Activated CD8-positive, alpha-beta memory T cell treated with anti-CD3 and anti-CD28 coated beads, Interleukin-2, amount 50 U/mL, for 4 hours (primary cell): ENCODE data around the gene PIGM.
A peak's percentile ranks its signal among the peaks of the same experiment; 100 is the strongest.
"Not testable (repeated sequence)": the region's sequence is repeated elsewhere in the genome, so short reads cannot be mapped to it uniquely, and the experiment has no call there.

Experiments used
- DNase-seq: peaks from one replicate; pipeline ENCODE4 v3.0.0-alpha.2; 2020

Gene PIGM

DNA sequence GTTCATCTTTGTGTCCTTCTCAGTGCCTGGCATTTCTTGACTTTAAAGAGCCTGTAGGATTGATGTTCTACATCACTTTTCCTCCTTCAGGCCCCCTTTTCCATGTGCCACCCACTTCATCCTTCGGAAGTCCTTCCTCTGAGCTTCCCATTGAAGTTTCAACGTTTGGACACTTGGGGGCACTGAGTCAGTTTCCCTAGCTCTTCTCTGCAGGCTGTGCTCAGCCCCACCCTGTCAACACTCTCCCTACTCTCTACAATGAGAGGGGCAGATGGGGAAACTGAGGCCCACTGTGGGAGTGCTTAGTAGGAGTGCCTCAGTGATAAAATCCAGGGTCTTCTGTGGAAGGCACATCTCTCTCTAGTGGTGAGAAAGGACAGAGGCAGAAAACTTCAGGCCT, 26.3 kb upstream of the PIGM start:
- no peak for DNase-seq

DNA sequence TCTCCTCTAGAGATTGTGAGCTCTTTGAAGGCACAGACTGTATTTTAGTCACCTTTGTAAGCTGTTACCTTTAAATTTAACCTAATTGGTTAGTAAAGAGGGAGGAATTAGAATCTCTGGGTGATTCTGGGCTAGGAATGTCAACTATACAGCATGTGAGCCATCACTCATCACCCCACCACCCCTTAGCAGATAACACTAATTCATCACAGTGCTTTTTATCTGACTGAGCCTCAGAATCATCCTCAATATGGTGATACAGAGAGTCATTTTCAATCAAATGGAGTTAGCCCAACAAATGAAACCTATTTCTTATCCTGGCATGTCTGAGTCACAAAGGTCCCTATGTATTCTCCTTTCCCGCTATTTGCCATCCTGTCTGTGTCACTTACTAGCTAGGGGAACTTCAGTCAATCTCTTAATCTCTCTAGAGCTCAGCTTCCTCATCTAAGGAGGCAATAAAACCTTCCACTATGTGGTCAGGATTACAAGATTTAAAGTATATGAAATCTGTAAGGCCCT, 24.9 kb upstream of the PIGM start:
- DNase-seq = no peak

DNA sequence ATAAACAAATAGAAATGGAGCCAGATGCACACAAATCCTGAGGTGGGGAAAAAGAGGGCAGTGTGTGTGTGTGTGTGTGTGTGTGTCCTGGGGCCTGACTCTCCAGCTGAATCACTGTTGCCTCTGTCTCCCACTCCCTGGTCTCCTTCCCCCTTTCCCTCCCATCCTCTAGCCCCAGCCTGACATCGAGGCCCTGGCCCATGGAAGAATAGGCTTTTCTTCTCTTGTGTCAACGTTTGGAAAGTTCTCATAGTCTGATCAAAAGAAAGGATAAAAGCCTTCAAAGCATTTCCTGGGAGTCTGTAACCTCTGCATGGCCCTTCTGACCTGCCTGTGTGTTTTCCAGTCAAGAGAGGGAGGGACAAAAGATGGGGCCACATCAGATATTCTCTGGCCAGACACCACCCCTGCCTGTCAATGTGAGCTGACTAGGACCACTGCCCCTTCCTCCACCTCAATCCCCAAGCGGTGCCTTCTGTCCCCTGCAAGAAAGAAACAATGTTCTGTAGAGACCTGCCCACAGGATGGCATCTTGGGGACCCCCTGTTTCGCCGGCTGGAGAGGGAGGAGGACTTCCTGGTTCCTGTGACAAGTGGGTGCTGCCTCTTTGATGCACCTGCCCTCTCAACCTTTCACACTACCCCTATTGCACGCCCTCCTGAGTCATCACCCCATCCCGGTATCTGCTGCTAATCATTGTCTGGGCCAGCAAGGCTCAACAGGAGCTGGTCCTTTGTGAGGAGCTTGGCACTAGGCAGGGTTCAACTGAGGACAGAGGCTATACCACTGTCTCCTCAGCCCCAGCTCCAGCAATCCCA, 22.0 kb upstream of the PIGM start:
- DNase-seq = no peak

DNA sequence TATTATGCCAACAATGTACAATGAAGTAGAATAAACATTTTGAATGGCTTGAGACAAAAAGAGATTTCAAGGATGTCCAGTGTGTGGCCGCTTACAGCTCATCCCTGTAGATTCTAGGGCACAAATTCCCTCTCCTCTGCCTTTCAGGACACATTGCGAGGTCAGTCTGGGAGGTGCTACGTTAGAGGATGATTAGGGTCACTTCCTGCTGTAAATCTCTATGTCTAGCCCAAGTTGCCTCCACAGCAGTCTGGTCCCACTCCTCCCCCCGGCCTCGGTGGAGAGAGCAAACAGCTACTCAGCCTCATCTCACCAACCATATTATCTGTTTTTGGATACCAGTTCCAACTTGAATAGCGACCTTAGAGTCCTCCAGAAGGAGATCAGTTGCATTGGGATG, 21.1 kb upstream of the PIGM start:
- DNase-seq = no peak

DNA sequence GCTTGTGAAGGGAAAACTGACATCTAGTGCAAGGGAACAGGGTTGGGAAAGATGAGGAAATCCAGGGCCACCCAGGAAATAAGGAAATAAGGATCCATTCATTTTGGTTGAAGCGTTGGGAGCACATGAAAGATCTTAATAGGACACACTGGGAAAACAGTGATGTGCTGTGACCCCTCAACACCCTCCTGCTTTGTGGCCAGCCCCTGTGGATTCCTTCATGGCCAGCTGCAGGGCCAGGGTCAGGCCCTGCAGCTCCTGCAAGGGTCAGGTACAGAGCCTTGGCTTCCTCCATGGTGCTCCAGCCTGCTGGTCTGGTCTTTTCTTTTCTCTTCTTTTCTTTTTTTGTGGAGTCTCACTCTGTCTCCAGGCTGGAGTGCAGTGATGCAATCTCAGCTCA, 18.8 kb upstream of the PIGM start:
- DNase-seq = no peak

DNA sequence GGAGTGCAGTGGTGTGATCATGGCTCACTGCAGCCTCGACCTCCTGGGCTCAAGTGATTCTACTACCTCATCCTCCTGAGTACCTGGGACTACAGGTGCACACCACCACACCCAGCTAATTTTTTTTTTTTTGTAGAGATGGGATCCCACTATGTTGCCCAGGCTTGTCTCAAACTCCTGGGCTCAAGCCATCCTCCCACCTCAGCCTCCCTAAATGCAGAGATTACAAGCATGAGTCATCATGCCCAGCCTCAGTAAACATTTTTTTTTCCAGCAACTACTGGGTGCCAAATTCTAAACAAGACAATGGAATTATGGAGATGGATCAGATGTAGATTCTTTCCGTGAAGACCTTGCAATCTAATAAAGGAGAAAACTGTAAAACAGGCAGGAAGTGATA, 18.4 kb upstream of the PIGM start:
- DNase-seq = not testable (repeated sequence)

DNA sequence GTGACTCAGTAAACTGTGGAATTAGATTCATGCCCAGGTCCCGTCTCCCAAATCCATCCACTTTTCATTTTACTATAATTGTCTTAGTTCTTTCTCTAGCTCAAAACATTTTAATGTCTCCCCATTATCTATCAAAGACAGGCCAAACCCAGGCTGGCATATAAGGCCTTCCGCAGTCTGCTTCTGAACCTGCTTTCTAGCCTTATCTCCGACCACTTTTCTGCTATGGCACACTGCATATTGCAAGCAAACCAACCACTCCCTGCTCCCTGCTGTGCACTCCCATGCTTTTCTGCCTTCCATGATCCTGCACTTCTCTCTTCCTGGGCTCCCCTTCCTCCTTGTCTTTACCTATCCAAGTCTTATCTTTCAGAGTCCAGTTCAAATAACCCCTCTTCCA, 17.3 kb upstream of the PIGM start:
- DNase-seq = no peak

DNA sequence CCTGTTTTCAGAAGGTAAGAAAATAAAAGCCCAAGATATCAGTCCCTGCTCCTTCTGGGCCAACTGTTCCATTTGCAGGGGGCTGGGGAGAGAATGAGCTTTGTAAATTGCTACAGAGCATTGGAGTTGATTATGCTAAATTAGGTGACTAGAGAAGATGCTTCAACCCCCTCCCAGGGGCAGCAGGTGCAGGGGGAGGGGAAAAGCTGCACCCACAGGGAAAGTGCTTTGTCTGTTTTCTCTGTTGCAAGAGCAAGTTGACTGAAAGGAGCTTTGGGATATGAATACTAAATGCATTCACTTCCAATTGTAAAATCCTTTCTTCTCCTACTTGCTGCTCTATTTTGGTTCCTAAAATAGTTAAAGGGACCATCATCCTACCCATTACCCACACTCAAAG, 16.5 kb upstream of the PIGM start:
- DNase-seq = no peak

DNA sequence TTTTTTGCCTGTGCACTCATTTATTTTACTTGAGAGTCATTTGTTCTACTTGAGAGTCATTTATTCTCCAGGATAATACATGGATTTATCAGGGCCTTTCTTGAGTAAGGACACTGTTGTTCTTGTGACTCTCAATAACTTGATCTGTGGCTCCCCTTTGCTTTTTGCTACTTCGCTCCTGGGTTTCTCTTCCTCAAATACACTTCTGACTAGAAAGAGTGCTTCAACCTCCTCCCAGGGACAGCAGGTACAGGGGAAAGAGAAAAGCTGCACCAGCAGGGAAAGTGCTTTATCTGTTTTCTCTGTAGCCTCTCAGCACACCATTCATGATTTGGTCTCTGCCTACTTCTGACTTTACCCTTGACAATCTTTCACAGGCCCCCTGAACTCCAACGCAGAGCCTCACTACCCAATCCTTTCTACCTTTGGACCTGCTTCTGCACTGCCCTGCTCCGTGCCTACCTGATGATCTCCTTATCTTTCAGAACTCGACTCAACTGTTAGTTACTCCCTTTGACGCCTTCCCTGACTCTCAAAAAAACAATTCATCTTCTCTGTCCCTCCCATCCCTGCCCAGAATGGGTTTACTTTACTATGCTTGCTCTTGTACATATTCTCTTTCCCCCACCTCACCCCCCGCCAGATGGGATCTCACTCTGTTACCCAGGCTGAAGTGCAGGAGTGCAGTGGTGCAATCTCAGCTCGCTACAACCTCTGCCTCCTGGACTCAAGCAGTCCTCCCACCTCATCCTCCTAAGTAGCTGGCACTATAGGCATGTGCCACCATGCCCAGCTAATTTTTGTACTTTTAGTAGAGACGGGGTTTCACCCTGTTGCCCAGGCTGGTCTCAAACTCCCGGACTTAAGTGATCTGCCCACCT, 15.6 kb upstream of the PIGM start:
- no peak for DNase-seq

DNA sequence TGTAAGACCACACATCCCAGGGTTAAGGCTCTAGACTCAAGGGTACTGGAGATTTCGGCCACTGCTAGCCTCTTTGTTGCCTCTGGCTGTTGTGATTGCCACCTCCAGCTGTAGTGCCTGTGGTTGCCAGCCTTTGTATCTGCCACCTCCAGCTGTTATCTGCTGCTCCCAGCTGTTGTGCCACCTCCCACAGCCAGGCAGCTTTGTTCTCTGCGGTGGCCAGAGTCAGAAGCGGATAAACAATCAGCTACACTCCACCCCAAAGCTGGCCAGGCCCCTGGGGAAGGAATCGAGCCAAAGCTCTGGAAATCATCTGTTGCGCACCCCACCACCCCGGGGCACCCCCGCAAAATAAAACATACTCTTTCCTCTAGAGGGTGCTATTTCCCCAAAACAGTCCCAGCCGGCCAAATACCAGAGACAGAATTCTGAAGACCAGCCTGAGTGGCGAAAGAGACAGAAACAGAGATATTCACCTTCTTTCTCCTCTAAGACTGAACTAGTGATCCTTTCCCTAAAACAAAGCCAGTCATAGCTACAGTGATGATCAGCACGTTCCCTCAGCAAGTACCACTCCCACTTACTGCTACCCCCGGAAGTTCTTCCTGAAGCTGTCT, 14.8 kb upstream of the PIGM start:
- DNase-seq = peak; percentile 28

DNA sequence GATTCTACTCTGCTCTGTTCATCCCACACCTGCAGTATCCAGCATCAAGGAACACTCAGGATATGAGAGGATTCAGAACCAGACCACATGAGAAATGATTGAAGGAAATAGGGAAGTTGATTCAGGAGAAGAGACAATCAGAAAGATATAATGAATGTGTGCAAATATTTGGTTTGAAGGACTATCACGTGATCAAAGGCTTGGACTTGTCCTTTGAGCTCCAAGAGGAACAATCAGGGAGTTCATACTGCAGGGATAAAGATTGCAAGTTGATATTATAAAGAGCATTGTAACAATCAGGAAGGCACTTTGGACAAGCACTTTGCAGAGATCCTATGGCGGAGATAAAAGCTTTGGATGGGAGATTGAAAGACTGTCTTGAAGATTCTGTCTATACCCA, 13.9 kb upstream of the PIGM start:
- DNase-seq = no peak

DNA sequence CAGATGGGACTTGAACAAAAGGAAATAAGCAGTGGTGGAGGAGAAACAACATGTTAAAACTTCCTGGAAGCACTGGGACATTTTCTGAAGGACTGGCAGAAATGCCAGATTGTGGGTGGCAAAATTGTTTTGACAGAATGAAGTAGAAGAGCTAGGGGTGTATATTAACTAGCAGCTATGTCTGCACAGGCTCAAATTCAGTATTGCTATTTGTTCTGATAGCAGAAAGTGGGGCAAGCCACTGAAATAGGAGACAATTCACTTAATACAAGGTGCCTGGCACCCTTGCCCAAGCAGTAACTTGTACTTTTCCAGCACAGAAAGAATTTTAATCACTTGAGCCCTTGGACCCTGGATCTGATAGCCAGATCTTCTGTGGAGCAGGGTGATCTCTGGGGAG, 11.8 kb upstream of the PIGM start:
- no peak for DNase-seq

DNA sequence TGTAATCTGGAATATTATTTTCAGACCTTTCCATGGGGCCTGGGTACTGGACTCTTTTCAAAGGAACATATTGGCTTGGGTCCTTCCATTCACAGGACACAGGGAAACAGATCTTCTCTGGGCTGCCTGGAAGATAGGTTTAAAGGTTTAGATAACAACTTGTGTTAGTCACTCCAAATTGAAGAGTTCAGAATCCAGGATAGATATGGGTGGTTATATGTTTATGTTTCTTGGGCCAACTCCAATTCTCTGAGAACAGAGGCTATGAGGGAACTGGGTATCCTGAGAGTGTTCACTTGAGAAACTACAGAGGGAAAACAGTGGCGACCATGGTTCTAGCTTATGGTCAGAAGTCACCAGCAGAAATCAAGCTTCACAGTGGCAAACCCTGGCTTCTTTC, 8.7 kb upstream of the PIGM start:
- DNase-seq = no peak

DNA sequence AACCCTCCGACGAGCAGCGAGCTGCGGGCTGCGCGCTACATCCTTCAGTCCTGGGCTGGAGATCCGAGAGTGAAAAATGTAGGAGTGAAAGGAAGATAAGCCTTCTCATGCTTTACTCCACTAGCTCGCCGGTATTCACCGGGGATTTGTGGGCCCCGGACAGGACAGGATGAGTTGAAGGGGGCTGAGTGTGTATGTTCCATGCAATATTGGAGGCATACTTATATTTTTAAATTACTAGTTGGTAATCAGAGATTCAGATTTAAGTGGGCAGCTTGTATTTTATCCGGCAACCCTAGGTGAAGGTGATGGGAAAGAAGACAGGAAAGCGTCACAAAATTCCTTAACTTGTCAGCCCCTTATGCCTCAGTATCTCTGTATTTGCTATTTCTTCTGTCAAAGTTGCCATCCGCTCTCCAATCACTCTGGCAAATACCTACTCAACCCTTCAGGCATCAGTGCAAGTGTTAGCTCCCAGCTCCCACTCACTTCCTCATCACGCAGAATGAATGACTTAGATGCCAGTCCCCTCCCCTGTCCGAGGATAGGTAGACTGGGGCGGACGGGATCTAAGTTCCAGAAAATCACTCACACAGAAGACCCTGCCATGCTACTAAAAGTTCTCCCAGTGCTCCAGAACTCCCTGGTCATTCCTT, 503 bp upstream of the PIGM start:
- DNase-seq = no peak

DNA sequence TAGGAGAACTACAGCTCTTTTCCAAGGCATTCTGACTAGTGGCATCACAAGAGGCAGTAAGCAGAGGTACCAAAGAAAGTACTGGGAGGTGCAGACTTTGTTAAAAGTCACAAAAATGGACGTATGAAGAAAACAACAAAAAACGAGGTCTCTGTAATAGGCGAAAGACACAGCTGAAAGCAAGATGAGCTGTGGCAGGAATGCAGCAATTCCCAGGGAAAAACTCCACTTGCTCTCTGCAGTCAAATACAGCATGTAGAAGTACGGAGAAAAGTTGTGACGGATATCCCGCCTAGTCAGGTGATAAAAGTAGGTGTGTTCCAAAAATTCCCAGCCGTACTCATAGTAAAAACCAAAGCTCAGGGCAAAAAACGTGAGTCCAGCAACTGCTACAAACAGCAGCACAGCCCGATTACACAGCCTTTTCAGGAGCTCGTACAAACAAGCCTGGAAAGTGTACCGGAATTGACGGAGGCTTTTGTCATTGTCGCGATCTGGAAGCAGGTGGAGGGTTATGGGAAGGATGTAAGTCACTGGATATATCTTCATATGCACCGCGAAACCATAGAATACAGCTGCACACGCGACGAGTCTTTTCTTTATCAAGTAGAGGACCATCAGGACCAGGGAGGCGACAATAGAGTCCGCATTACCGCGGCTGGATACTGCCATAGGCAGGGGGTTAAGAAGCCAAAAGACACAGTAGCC, 979 bp downstream of the PIGM start:
- DNase-seq = no peak

DNA sequence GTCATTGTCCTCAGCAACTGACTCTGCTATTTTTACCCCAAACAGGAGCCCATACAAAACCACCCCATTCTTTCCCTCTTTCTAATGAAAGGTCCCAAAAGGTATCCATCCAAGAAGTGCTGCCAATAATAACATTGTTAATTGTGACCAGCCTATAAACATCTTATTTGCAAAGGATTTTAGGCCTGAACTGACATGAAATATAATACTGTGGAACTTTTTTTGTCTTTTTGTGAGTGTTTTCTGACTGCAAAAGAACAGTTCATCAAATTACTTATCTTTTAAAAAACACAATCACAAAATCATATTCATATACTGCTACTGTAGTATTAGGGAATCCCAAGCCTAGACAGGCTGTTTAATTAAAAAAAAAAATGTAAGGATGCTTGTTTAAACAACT, 3.4 kb downstream of the PIGM start:
- DNase-seq = no peak

DNA sequence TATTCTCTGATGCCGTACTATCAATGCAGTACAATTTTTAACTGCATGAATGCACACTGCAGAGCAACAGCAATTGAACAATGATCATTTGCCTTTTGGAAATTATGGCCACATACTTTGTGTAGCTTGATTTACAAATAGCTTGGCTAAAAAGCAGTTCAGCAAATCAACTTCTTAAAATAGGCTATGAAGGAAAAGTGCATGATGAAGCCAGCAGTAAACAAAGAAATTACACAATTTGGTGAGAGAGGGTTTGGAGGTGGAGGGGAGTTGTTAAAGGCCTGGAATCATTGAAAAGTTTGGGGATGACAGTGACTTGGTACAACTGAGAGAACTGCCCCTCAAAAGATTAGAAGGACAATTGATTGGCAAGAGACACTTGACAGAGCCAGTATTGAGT, 6.5 kb downstream of the PIGM start:
- DNase-seq = no peak

DNA sequence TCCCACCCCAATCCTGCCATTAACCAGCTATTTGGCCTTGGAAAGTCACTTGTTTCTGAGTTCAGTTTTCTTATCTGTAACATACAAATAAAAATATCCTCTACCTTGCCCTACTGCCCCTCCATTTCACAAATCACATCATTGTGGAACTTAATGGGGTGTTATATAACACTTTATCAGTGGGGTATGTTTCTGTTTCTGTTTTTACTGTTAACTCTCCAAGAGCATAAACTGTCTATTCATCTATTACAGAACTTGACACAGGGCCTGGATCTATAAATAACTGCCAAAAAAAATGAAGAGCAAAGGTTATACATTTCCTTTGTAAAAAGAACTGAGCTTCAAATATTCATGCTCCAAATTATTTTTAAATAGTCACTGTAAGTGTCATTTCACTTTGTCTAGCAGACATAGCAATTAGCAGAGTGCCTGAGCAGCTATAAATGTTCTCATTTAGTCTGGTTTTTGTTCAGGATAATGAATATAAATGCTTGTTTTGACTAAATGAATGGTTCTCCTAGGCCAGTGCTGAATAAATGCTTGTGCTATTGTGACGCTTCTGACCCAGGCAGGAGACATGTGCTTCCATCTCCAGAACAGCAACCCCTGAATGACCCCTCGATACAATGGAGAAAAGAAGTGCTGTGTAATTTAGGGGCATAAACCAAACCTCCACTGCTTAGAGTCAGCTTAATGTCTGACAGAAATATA, 7.4 kb downstream of the PIGM start:
- no peak for DNase-seq

DNA sequence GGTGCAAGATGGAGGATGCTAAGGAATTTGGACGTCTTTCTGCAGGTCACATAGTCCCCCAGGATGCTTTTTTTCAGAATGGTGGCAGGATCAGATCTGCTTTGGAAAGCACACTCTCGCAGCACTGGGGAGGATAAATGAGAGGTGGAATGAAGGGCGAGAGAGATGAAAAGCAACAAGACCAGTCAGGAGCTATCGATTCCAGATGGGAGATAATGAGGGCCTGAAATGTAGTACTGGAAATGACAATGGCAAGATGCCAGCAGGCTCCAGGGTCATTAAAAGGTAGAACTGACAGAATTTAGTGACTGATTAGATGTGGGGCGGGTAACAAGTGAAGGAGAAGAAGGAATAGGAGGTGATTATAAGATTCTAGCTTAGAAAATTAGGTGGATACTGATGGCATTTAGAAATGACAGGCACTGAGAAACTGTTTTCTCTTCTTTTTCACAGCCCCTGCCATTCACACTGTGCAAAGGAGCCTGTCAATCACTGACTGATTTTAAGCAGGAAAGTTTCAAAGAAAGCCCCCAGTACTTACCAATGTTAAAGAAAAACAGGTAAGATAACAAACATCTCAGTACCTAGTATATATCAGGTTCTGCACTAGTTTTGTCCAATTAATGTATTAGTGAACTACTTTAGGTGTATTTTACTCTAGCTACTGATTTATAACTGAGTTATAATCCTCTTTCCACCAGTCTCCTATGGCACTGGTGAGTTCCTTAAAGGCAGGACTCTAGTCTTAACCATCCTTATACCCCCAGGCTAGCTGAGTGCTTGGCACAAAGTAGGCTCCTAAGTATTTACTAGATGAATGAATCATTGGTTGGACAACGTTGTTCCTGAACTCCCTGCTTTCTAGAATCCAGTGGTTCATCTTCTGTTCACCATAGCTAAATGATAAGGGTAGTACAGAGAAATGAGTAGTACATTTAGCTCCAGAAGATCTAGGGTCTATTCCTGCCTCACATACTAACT, 9.2 kb downstream of the PIGM start:
- DNase-seq = no peak

DNA sequence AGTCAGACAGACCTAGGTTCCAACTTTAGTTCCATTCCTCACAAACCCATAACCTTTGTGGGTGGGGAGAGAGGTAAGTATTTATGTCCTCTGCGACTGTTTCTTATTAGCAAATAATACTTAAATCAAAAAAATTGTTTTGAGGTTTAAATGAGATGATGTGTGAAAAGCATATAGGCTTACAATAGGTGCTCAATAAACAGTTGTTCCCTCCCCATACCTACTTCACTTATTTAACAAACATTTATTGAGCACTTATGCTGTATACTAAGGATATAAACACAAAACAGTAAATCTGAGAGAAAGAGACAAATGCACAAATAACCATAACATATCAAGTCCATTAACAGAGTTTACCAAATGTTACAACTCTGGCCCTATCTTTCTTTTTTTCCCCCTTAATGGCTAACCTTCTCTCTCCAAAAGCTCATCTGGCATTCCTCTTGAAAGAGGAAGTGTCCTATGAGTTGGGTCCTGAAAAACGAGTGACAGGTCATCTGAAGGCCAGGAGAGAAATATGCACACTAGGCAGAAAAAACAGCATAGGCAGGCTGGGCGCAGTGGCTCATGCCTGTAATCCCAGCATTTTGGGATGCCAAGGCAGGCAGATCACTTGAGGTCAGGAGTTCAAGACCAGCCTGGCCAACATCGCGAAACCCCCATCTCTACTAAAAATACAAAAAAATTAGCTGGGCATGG, 10.3 kb downstream of the PIGM start:
- no peak for DNase-seq
